GM10248 (cell line): ENCODE data around the gene GATA3.

Experiments
- CTCF ChIA-PET: fragments of 300-600 bp; sonication (Branson Sonifier 250); formaldehyde crosslinking; extraction: SDS; loops from one replicate; lab custom pipeline; 2021; ENCODE audit warnings: antibody characterized with exemption; lab: Yijun Ruan, JAX
- POLR2A ChIA-PET: fragments of 350-650 bp; sonication (Branson Sonifier 250); formaldehyde crosslinking; extraction: SDS; loops from one replicate; lab custom pipeline; 2020; ENCODE audit warnings: antibody characterized with exemption; lab: Yijun Ruan, JAX
- DNase-seq: peaks from one replicate; pipeline ENCODE4 v3.0.0; 2012; ENCODE audit errors: extremely low spot score
- CTCF ChIP-seq: IDR thresholded peaks from 2 replicates; pipeline ENCODE4 v1.5.1; 2012; ENCODE audit warnings: mild to moderate bottlenecking, low read depth; ENCODE audit errors: extremely low read depth, missing control alignments, control extremely low read depth

Gene GATA3

GRCh38 chr10:8116926-8117493 lies 62.5 kb downstream of the GATA3 start:
- ChIA-PET CTCF (no interaction called here), POLR2A (no interaction called here)
- no peak for DNase-seq

GRCh38 chr10:8121201-8121890 lies 66.9 kb downstream of the GATA3 start:
- ChIA-PET CTCF (no interaction called here), POLR2A (no interaction called here)
- TF ChIP-seq CTCF, result no peak
- DNase-seq, result no peak

More at GRCh38 chr10:8116926-8117493, 62.5 kb downstream of the GATA3 start:
- TF ChIP-seq CTCF, result no peak

- TF ChIP-seq CTCF, result no peak
- ChIA-PET CTCF (no interaction called here), POLR2A (no interaction called here)
- DNase-seq, result no peak
Observed at GRCh38 chr10:8122611-8123369, 68.3 kb downstream of the GATA3 start.

- POLR2A ChIA-PET, result no interaction called here
- DNase-seq, result no peak
- CTCF ChIA-PET, result no interaction called here
- TF ChIP-seq CTCF, result no peak
Observed at GRCh38 chr10:8124436-8124835, 69.9 kb downstream of the GATA3 start.
